ENCODE results near the gene ZZZ3. TPM values are rescaled to one million over a fixed set of nuclear protein-coding genes. Genes with fewer than 3 reads are reported as not detected.
"Not testable (repeated sequence)": the region's sequence is repeated elsewhere in the genome, so short reads cannot be mapped to it uniquely, and the experiment has no call there.

The ZZZ3 gene
- total RNA-seq, 6 experiments from 2014 or later: 41.8 to 47.8 (median 46.0) TPM

DNA sequence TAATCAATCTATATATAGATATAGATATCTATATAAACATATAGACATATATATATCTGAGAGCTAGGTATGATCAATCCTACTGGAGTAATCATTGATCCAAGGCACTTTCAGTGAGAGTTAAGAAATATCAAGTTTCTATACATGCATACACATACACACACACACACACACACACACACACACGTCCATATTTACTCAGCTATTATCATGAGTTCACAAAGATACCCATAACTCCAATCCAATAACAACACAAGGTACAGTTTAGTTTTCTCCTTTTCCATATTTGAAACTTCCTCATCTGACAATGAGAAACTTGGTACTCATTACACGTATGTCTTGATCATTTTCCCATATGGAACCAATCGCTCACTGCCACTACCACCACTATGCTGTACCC is 27.3 kb upstream of the ZZZ3 start:
- Mint-ChIP-seq H3K36me3 (ENCODE audit: low read depth) (peaks cover 50% of the 10 kb centered on the region), H3K4me3 (no peak overlapping the region), H3K27ac (no peak overlapping the region), H3K9me3 (no peaks in the 10 kb centered on the region), H3K27me3 (ENCODE audit: insufficient read depth) (no peaks in the 10 kb centered on the region), H3K4me1 (ENCODE audit: low read depth) (peaks cover 25% of the 10 kb centered on the region)
- no peak for DNase-seq
- TF ChIP-seq CTCF (IDR thresholded peaks at IDR 0.05): no peak

- Mint-ChIP-seq H3K4me3 (no peak overlapping the region; the same call in 1 of the 2 replicates), H3K9me3 (no peaks in the 10 kb centered on the region), H3K27ac (peak overlapping the region; percentile 54), H3K27me3 (ENCODE audit: insufficient read depth) (no peaks in the 10 kb centered on the region), H3K36me3 (ENCODE audit: low read depth) (peaks cover 43% of the 10 kb centered on the region), H3K4me1 (ENCODE audit: low read depth) (peaks cover 34% of the 10 kb centered on the region)
- no peak for TF ChIP-seq CTCF (IDR thresholded peaks at IDR 0.05)
- peak; percentile 36 for DNase-seq
These were observed 23.9 kb upstream of the ZZZ3 start for GRCh38 chr1:77706321-77706720.

DNA sequence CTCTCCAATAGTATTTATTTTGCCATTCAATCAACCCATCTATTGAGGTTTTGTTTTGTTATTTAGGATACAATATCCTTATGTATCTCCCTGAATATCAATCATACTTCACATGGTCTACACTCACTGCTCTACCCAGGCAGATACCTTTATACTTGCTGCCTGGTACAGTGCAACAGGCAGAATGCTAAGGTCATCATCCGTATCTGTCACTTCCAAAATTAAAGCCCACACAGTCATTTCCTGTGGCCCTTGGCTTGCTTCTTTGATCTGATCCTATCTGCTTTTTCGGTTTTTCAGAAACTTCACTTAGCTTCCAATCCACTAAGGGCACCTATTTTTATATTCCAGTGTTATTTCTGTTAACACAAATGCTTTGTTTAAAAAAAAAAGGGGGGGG is 22.3 kb upstream of the ZZZ3 start:
- Mint-ChIP-seq H3K9me3 (no peaks in the 10 kb centered on the region), H3K36me3 (ENCODE audit: low read depth) (peaks cover 32% of the 10 kb centered on the region), H3K27ac (0 out of 2 replicates have a peak overlapping the region, but pooled peaks have one; percentile 0), H3K4me1 (ENCODE audit: low read depth) (peaks cover 34% of the 10 kb centered on the region), H3K4me3 (no peak overlapping the region), H3K27me3 (ENCODE audit: insufficient read depth) (no peaks in the 10 kb centered on the region)
- TF ChIP-seq CTCF (IDR thresholded peaks at IDR 0.05): no peak
- no peak for DNase-seq

GRCh38 chr1:77699673-77700072 is 17.2 kb upstream of the ZZZ3 start:
- H3K4me1 Mint-ChIP-seq (ENCODE audit: low read depth): peaks cover 13% of the 10 kb centered on the region
- not testable (repeated sequence) for DNase-seq; H3K27ac Mint-ChIP-seq; H3K9me3 Mint-ChIP-seq; H3K4me3 Mint-ChIP-seq; H3K27me3 Mint-ChIP-seq (ENCODE audit: insufficient read depth)
- H3K36me3 Mint-ChIP-seq (ENCODE audit: low read depth): peaks cover 21% of the 10 kb centered on the region

- H3K36me3 Mint-ChIP-seq (ENCODE audit: low read depth): peaks cover 30% of the 10 kb centered on the region
- no peak overlapping the region for H3K4me3 Mint-ChIP-seq
- TF ChIP-seq CTCF (IDR thresholded peaks at IDR 0.05): no peak
- H3K4me1 Mint-ChIP-seq (ENCODE audit: low read depth): 0 out of 2 replicates have a peak, but pooled peaks cover 5% of the 10 kb centered on the region
- H3K9me3 Mint-ChIP-seq: no peaks in the 10 kb centered on the region
- no peak overlapping the region for H3K27ac Mint-ChIP-seq
- no peaks in the 10 kb centered on the region; the same call in 1 of the 2 replicates for H3K27me3 Mint-ChIP-seq (ENCODE audit: insufficient read depth)
- no peak for DNase-seq
These were observed 15.0 kb upstream of the ZZZ3 start for GRCh38 chr1:77697441-77697840.

- Mint-ChIP-seq H3K4me3 (no peak overlapping the region), H3K9me3 (no peaks in the 10 kb centered on the region), H3K4me1 (ENCODE audit: low read depth) (peaks cover 20% of the 10 kb centered on the region), H3K36me3 (ENCODE audit: low read depth) (peaks cover 28% of the 10 kb centered on the region), H3K27ac (no peak overlapping the region), H3K27me3 (ENCODE audit: insufficient read depth) (no peaks in the 10 kb centered on the region; the same call in 1 of the 2 replicates)
- TF ChIP-seq CTCF (IDR thresholded peaks at IDR 0.05): no peak
- no peak for DNase-seq
These were observed 6.5 kb upstream of the ZZZ3 start for GRCh38 chr1:77688939-77689338.
